ENCODE data around the gene LMOD3.

The LMOD3 gene

GRCh38 chr3:69092030-69092516 lies 30.3 kb downstream of the LMOD3 start:
- Mint-ChIP-seq H3K27ac (peak overlapping the region; percentile 97), H3K36me3 (ENCODE audit: low read depth) (peaks cover 62% of the 10 kb centered on the region), H3K9me3 (no peaks in the 10 kb centered on the region), H3K27me3 (ENCODE audit: low read depth) (no peaks in the 10 kb centered on the region), H3K4me3 (peak overlapping the region; percentile 80), H3K4me1 (ENCODE audit: low read depth) (peaks cover 65% of the 10 kb centered on the region)

GRCh38 chr3:69091389-69092029 lies 30.9 kb downstream of the LMOD3 start:
- Mint-ChIP-seq H3K27ac (peak overlapping the region; percentile 97), H3K27me3 (ENCODE audit: low read depth) (no peaks in the 10 kb centered on the region), H3K9me3 (no peaks in the 10 kb centered on the region), H3K4me3 (peak overlapping the region; percentile 80), H3K4me1 (ENCODE audit: low read depth) (peaks cover 64% of the 10 kb centered on the region), H3K36me3 (ENCODE audit: low read depth) (peaks cover 63% of the 10 kb centered on the region)

GRCh38 chr3:69090021-69090420 lies 32.4 kb downstream of the LMOD3 start:
- H3K36me3 Mint-ChIP-seq (ENCODE audit: low read depth): peaks cover 65% of the 10 kb centered on the region
- H3K27ac Mint-ChIP-seq: peak overlapping the region; percentile 70
- peaks cover 54% of the 10 kb centered on the region for H3K4me1 Mint-ChIP-seq (ENCODE audit: low read depth)
- no peaks in the 10 kb centered on the region for H3K9me3 Mint-ChIP-seq
- peak overlapping the region; percentile 71 for H3K4me3 Mint-ChIP-seq
- no peaks in the 10 kb centered on the region for H3K27me3 Mint-ChIP-seq (ENCODE audit: low read depth)

GRCh38 chr3:69088063-69088462 lies 34.3 kb downstream of the LMOD3 start:
- Mint-ChIP-seq H3K27me3 (ENCODE audit: low read depth) (no peaks in the 10 kb centered on the region), H3K4me1 (ENCODE audit: low read depth) (peaks cover 53% of the 10 kb centered on the region), H3K27ac (peak overlapping the region; percentile 92), H3K36me3 (ENCODE audit: low read depth) (peaks cover 53% of the 10 kb centered on the region), H3K4me3 (peak overlapping the region; percentile 92), H3K9me3 (no peaks in the 10 kb centered on the region)

- Mint-ChIP-seq H3K36me3 (ENCODE audit: low read depth) (peaks cover 47% of the 10 kb centered on the region), H3K27ac (peak overlapping the region; percentile 46), H3K4me3 (peak overlapping the region; percentile 74), H3K9me3 (no peaks in the 10 kb centered on the region), H3K27me3 (ENCODE audit: low read depth) (no peaks in the 10 kb centered on the region), H3K4me1 (ENCODE audit: low read depth) (peaks cover 55% of the 10 kb centered on the region)
These were observed 35.2 kb downstream of the LMOD3 start for GRCh38 chr3:69087030-69087791.

GRCh38 chr3:69085833-69086722 lies 36.3 kb downstream of the LMOD3 start:
- H3K9me3 Mint-ChIP-seq: no peaks in the 10 kb centered on the region
- peaks cover 42% of the 10 kb centered on the region for H3K36me3 Mint-ChIP-seq (ENCODE audit: low read depth)
- peak overlapping the region; percentile 99 for H3K27ac Mint-ChIP-seq
- H3K4me3 Mint-ChIP-seq: peak overlapping the region; percentile 99
- H3K4me1 Mint-ChIP-seq (ENCODE audit: low read depth): peaks cover 57% of the 10 kb centered on the region
- no peaks in the 10 kb centered on the region for H3K27me3 Mint-ChIP-seq (ENCODE audit: low read depth)

GRCh38 chr3:69085168-69085832 lies 37.1 kb downstream of the LMOD3 start:
- H3K27me3 Mint-ChIP-seq (ENCODE audit: low read depth): no peaks in the 10 kb centered on the region
- peak overlapping the region; percentile 99 for H3K4me3 Mint-ChIP-seq
- peaks cover 36% of the 10 kb centered on the region for H3K36me3 Mint-ChIP-seq (ENCODE audit: low read depth)
- H3K4me1 Mint-ChIP-seq (ENCODE audit: low read depth): peaks cover 56% of the 10 kb centered on the region
- H3K9me3 Mint-ChIP-seq: no peaks in the 10 kb centered on the region
- H3K27ac Mint-ChIP-seq: peak overlapping the region; percentile 99

GRCh38 chr3:69084326-69085167 lies 37.8 kb downstream of the LMOD3 start, which contains the start of gene ARL6IP5:
TSS of gene ARL6IP5 (plus strand) at chr3:69084937. CDS start at chr3:69085048, 111 bp downstream.
- no peaks in the 10 kb centered on the region for H3K27me3 Mint-ChIP-seq (ENCODE audit: low read depth)
- peak within 1 kb of the TSS; percentile 99 for H3K27ac Mint-ChIP-seq
- H3K36me3 Mint-ChIP-seq (ENCODE audit: low read depth): peaks cover 30% of the 10 kb centered on the region
- H3K9me3 Mint-ChIP-seq: no peaks in the 10 kb centered on the region
- peaks cover 50% of the 10 kb centered on the region for H3K4me1 Mint-ChIP-seq (ENCODE audit: low read depth)
- peak within 1 kb of the TSS; percentile 99 for H3K4me3 Mint-ChIP-seq

GRCh38 chr3:69082805-69083204 lies 39.6 kb downstream of the LMOD3 start:
- Mint-ChIP-seq H3K4me1 (ENCODE audit: low read depth) (peaks cover 53% of the 10 kb centered on the region), H3K27ac (peak overlapping the region; percentile 99)

GRCh38 chr3:69082361-69082760 lies 40.0 kb downstream of the LMOD3 start:
- H3K4me3 Mint-ChIP-seq: peak overlapping the region; percentile 99
- H3K4me1 Mint-ChIP-seq (ENCODE audit: low read depth): peaks cover 56% of the 10 kb centered on the region
- H3K36me3 Mint-ChIP-seq (ENCODE audit: low read depth): peaks cover 32% of the 10 kb centered on the region
- no peaks in the 10 kb centered on the region for H3K27me3 Mint-ChIP-seq (ENCODE audit: low read depth)
- peak overlapping the region; percentile 99 for H3K27ac Mint-ChIP-seq
- no peaks in the 10 kb centered on the region for H3K9me3 Mint-ChIP-seq

More at GRCh38 chr3:69082805-69083204, 39.6 kb downstream of the LMOD3 start:
- H3K36me3 Mint-ChIP-seq (ENCODE audit: low read depth): peaks cover 30% of the 10 kb centered on the region
- no peaks in the 10 kb centered on the region for H3K27me3 Mint-ChIP-seq (ENCODE audit: low read depth)
- H3K4me3 Mint-ChIP-seq: peak overlapping the region; percentile 99
- H3K9me3 Mint-ChIP-seq: no peaks in the 10 kb centered on the region

GRCh38 chr3:69081583-69082262 lies 40.7 kb downstream of the LMOD3 start:
- Mint-ChIP-seq H3K36me3 (ENCODE audit: low read depth) (peaks cover 31% of the 10 kb centered on the region), H3K4me3 (peak overlapping the region; percentile 99)

GRCh38 chr3:69080233-69080920 lies 42.0 kb downstream of the LMOD3 start, which contains the start of gene UBA3:
TSS of gene UBA3 (minus strand) at chr3:69080365. CDS start at chr3:69080353, 12 bp downstream.
- H3K4me1 Mint-ChIP-seq (ENCODE audit: low read depth): peaks cover 59% of the 10 kb centered on the region
- H3K27me3 Mint-ChIP-seq (ENCODE audit: low read depth): no peaks in the 10 kb centered on the region
- H3K9me3 Mint-ChIP-seq: no peaks in the 10 kb centered on the region
- H3K4me3 Mint-ChIP-seq: peak within 1 kb of the TSS; percentile 87
- peak within 1 kb of the TSS; percentile 99 for H3K27ac Mint-ChIP-seq
- peaks cover 24% of the 10 kb centered on the region for H3K36me3 Mint-ChIP-seq (ENCODE audit: low read depth)

More at GRCh38 chr3:69081583-69082262, 40.7 kb downstream of the LMOD3 start:
- peak overlapping the region; percentile 99 for H3K27ac Mint-ChIP-seq
- no peaks in the 10 kb centered on the region for H3K9me3 Mint-ChIP-seq
- H3K4me1 Mint-ChIP-seq (ENCODE audit: low read depth): peaks cover 59% of the 10 kb centered on the region
- no peaks in the 10 kb centered on the region for H3K27me3 Mint-ChIP-seq (ENCODE audit: low read depth)
